ENCODE results near the gene COL11A1.
A peak's percentile ranks its signal among the peaks of the same experiment; 100 is the strongest.
"Not testable (repeated sequence)": the region's sequence is repeated elsewhere in the genome, so short reads cannot be mapped to it uniquely, and the experiment has no call there.

Gene COL11A1

GRCh38 chr1:103108376-103109150, at the start of gene COL11A1:
Gene COL11A1 (minus strand): TSS chr1:103108522. CDS start chr1:103108178, 344 bp downstream.
- DNase-seq, result no peak

DNA sequence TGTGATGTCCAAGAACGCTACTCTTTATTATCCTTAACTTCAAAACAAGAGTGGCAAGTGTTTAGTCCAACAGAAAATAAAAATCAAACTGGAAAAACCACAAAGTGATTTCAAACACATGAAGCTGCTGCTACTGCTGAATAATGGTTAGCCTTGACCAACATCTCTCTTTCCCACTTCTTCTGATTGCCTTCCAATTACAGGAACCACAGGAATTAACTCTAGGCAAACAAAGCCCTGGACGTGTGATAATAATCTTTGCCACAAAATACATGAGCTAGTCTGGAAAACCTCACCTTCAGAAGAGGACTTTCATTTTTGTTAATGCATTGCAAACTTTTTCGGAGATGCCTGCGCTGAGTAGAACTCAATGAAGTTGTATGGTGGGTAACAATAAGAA, 48.6 kb upstream of the COL11A1 start:
- no peak for DNase-seq

GRCh38 chr1:103146166-103146565, 37.8 kb upstream of the COL11A1 start:
- no peak for DNase-seq

DNA sequence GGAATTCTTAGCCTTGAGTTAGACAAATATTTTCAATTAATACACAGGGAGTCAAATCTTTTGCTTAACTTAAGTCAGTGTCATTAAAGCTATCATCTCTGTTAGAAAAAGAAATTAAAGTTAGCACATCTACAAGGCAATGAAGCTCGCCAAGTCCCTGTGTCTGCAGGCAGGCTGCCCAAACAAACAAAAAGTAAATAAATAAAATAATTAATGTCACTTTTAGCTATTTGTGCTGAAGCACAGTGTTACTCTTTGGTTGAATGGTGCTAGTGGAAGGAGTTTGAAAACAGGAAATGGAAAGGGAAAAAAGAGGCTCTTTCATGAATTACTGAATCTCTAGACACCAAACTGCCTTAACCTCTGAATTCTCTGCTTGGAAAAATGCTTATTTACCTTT, 37.1 kb upstream of the COL11A1 start:
- DNase-seq, result no peak

DNA sequence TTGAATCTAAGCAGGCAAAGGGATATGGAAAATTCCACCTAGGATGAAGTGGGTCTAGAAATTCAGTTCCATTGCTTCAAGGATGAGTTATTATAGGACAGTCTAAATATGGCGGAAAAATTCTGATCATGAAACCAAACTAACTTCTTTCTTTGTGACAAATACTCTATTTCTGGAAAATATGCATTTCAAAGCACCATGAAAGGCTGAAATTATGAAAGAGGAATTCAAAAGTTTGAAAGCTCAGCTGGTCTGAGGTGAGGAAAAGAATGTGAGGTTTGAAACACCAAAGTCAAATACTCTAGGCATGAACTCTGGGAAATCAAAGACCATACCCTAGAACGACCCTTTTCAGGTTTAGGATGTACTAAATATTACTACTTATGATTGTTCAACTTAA, 36.4 kb upstream of the COL11A1 start:
- DNase-seq, result no peak

- DNase-seq, result no peak
Measured at GRCh38 chr1:103142461-103142860, 34.1 kb upstream of the COL11A1 start.

DNA sequence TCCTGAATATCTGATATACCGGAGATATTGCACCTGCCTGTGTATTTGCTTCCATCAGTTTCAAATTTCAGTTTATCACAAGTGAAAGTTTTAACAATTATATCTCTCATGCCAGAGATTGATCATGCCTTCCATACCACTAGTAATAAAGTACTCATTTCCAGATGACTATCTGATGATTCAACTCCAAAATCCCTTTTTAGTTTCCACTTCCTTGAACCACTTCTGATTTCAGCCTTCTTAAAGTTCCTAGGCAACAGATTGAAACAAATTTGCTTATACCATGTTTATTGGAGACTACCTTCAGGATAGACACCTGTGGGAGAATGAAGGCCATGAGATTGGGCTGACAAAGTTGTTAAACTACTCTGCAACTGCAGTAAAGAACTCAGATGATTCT, 21.5 kb upstream of the COL11A1 start:
- DNase-seq, result no peak

- DNase-seq, result no peak
Measured at GRCh38 chr1:103129255-103129654, 20.9 kb upstream of the COL11A1 start.

DNA sequence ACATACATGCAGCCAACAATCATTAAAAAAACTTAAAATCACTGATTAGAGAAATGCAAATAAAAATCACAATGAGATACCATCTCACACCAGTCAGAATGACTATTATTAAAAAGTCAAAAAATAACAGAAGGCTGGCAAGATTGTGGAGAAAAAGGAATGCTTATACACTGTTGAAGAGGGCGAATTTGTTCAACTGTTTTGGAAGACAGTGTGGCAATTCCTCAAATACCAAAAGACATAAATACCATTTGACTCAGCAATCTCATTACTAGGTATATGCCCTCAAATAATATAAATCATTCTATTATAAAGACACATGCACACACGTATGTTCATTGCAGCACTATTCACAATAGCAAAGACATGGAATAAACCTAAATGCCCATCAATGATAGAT, 19.9 kb upstream of the COL11A1 start:
- DNase-seq, result not testable (repeated sequence)

DNA sequence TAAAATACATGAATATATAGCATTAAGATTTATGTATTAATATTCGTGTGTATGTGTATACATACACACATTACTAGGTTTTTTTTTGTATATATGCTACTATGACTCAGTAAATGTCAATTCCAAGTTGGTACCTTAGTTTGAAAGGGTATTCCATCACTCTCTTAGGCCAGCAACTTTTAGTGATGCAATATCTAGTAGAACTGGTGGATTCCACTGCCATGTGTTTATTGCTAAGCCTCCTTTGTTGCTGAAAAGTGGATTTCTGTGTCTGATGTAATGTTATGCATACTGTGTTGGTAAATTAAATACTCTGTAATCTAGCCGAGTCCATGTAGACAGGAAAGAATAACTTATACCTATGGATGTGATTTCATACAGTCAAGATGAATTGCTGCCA, 16.9 kb upstream of the COL11A1 start:
- no peak for DNase-seq

GRCh38 chr1:103122983-103123720, 14.8 kb upstream of the COL11A1 start:
- no peak for DNase-seq

DNA sequence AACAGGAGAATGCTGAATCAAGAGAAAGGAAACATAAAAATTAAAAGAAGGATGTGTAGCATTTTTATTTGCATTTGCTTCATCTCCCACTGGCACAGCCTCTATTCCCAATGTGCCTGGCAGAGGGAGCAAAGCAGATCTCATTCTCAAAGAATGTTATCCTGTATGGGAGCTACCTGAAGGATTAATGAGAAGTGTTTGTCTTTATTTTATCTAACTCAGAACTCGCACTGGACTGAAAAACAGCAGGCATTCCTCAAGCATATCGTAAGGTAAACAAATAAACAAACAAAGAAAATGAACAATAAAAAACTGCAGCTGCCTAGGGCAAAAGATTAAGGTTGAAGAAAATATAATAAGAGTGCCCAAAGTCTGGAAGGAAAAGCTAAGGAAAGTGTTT, 12.7 kb upstream of the COL11A1 start:
- DNase-seq, result no peak

DNA sequence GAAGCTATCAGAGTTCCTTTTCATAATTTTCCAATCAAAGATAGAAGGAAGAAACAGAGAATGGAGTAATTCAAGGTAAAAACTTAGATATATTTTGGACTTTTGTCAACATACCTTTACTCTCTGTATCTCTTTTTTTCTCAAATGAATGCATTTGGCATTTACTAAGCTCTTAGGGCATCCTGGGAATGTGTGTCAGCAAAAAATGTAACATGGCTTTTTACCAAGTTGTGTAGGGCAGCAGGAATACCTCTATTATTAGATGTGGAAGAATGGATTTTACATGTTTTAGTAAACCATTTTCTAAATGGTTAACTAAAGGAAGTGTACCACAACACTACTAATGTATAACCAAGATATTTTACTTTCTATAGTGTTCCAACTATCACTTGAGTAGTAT, 4.2 kb upstream of the COL11A1 start:
- DNase-seq, result no peak

DNA sequence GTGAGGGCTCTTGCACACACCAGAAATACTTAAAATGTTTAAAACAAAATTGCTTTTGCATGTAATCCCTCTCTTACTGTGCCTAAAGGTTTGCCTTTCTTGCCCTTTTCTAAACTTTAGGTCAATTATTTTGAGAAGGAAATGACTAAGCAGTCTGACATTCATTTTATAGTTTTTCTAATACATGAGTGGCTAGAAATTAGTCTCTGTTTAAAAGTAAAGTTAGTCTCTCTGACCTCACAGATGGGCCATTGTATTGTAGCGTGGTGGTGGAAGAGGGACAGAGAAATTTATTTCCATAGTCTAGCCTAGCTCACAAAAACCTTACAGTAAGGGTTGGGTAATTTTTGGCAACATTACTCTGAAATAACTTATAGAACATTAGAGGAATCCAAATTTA, 3.6 kb upstream of the COL11A1 start:
- no peak for DNase-seq

GRCh38 chr1:103110701-103111100, 2.4 kb upstream of the COL11A1 start:
- DNase-seq, result no peak

GRCh38 chr1:103109311-103109920, 1.1 kb upstream of the COL11A1 start:
- DNase-seq, result no peak

GRCh38 chr1:103107741-103108375, 464 bp downstream of the COL11A1 start:
- DNase-seq, result no peak

DNA sequence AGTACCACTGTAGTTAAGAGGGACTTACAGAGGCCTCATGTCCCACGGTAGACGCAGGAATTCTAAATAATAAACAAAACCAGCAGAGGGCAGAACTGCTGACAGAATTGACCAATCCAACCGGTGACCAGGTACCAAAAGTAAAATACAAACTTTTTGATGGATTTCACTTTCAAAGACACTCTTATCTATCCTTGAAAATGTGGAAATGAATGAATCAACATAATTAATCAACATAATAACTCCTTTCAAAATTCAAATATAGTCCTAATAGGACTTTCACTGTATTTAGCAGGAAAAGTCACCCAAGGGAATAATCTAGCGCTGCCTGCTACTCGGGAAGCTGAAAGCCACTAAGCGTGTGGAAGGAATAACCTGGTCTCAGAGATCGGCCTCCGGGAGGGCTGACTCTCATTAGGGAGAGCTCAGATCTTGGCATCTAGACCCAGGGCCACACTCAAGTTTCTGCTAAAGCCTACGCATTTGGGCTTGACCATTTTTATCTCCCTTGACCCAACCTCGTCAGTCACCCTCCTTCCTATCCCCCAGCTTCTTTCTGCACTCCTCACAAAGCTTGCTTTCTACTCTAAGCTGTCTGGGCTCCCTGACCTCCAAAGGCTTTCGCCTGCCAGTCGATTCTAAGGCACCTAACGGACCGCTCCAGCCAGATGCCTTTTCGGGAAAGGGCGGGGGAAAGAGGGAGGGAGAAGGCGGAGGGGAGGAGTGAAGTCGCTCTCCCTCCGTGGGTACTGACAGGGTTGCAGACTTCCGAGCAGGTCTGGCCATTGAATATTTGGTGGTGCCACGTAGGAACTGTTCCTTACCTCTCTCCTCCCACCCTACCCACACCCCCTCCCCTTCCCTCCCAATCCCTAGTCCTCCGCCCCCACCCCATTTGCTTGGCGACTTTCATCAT, 1.6 kb downstream of the COL11A1 start:
- DNase-seq, result peak; percentile 18

DNA sequence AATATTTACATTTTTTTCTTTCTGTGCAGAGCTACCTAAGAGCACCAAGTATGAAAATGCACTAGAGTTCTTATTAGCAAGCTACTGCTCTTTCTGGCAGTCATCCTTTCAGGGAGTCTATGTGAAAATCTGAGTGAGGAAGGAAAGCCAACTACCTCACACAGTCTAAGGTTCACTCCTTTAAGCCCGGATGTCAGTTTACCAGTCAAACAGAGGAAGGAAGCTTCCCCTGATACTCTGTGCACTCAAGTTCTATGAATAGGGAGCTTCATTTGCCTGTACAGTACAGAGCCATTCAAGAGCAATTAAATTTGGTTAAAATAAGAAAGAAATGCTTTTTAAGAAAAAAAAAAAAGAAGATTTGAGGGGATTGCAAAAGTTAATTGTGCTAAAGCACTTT, 6.9 kb downstream of the COL11A1 start:
- no peak for DNase-seq

GRCh38 chr1:103089221-103089620, 19.1 kb downstream of the COL11A1 start:
- no peak for DNase-seq

DNA sequence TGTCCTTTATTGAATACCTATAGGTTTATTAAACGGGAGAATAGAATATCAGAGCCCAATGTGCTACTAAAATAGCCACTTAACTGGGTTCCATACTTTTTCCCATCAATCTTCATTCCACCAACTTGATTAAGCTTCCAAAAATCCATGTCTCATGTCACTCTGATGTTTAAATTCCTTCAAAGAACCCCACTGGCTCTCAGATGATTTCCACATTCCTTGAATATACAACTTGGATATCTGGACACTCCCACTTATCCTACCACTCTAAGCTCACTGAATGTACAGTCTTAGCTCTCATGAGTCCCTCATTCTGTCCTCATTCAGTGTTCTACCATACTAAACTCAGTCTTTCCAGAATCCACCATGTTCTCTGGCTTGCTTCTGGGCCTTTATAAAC, 21.1 kb downstream of the COL11A1 start:
- DNase-seq, result no peak

DNA sequence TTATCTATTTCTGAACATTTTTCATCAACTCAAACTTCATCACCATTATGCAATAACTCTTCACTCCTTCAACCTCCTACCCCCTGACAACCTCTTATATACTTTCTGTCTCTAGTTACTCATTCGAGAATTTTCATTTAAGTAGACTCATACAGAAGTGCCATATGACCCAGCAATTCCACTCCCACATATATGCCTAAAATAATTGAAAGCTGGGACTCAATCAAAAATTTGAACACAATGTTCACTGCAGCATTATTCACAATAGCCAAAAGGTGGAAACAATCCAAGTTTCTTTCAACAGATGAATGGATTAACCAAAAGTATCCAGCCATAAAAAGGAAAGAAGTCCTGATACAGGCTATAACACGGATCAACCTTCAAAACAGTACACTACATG, 24.1 kb downstream of the COL11A1 start:
- DNase-seq, result no peak

Measured in T1000 (cell line).